ENCODE data around the gene FNDC3A. TPM values are rescaled to one million over a fixed set of nuclear protein-coding genes. Genes with fewer than 3 reads are reported as not detected.

Gene FNDC3A
- total and polyA plus RNA-seq, 9 of the 15 experiments (the other 6 are each of a cell fraction or from before 2014, with no cell fraction given): 4.1 to 22.0 (median 13.5) TPM

DNA sequence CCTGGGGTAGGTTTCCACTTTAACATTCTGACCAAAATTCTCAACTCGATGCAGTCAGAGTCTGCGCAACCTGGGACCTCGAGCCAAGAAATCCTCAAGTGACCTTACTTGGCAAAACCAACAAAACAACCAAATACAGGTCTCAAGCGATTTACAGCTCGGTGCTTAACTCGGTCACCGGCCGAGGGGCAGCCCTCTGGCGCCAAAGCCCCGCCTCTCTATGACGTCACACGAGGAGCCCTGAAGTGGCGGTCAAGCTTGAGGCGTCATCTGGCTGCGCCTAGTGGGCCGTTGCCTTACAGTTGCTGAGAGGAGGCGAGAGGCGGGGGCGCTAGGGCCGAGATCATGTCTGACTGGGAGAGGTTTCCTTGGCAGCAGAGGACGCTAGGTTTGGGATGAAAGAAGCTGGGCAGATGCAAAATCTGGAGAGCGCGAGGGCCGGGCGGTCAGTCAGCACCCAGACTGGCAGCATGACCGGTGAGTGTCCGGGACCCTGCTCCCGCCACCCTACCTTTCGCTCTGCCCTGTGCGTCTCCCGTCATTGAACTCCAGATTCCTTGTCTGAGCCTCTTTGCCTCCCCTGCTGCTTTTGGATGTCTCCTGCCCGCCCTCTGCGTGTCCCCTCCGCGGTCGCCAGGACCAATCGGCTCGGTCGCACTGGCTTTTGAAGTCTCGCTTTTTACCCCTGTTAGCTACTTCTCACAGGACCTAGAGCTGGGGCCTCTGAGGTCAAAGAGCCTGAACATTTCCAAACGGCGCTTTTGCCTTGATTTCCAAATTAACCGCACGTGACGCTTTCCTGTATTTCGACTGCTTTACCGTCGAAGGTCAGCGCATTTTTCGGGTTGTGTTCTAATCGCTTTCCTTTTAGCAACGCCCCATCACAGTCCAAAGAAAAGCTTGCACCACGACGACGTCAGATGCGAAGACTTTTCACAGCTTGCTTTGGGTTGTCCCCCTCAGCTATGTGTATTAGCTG lies 272.2 kb downstream of the FNDC3A start, which contains the start of gene CDADC1 (continued):
- TF ChIP-seq, protein P1, sequence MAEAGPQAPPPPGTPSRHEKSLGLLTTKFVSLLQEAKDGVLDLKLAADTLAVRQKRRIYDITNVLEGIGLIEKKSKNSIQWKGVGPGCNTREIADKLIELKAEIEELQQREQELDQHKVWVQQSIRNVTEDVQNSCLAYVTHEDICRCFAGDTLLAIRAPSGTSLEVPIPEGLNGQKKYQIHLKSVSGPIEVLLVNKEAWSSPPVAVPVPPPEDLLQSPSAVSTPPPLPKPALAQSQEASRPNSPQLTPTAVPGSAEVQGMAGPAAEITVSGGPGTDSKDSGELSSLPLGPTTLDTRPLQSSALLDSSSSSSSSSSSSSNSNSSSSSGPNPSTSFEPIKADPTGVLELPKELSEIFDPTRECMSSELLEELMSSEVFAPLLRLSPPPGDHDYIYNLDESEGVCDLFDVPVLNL (CRISPR knock-in tag; IDR thresholded peaks at IDR 0.05; ENCODE audit: low read depth): no peak
- TF ChIP-seq SP1 (CRISPR knock-in tag; IDR thresholded peaks at IDR 0.05) (peak; percentile 62), ZNF282 (CRISPR knock-in tag; IDR thresholded peaks at IDR 0.05) (no peak), ZNF140 (CRISPR knock-in tag; IDR thresholded peaks at IDR 0.05) (no peak), NEUROD1 (IDR thresholded peaks at IDR 0.05; ENCODE audit: borderline replicate concordance, low read depth, low read length, partially characterized antibody) (peak; percentile 15), CEBPG (CRISPR knock-in tag; IDR thresholded peaks at IDR 0.05) (peak; percentile 31; the same call in 1 of the 2 replicates), CEBPG (tag; conservative IDR thresholded peaks at IDR 0.05 in 1 of 2, IDR thresholded peaks at IDR 0.05 in 1 of 2) (no peak), FOXM1 (IDR thresholded peaks at IDR 0.05; ENCODE audit: low read depth) (peak; percentile 21; the same call in 1 of the 2 replicates), FOXM1 (CRISPR knock-in tag; IDR thresholded peaks at IDR 0.05; ENCODE audit: low read depth) (no peak), RBFOX2 (IDR thresholded peaks at IDR 0.05; ENCODE audit: low read depth, low read length) (peak; percentile 86), HDAC6 (IDR thresholded peaks at IDR 0.05; ENCODE audit: low read depth, low read length) (no peak), TOE1 (IDR thresholded peaks at IDR 0.05; ENCODE audit: borderline replicate concordance) (peak; percentile 37; the same call in 1 of the 2 replicates), TOE1 (CRISPR knock-in tag; IDR thresholded peaks at IDR 0.05; ENCODE audit: borderline replicate concordance, low read depth) (no peak), MTA1 (IDR thresholded peaks at IDR 0.05; ENCODE audit: borderline replicate concordance) (peak; percentile 98), POLR2G (IDR thresholded peaks at IDR 0.05; ENCODE audit: low read depth, low read length) (peak; percentile 84), ARNT (IDR thresholded peaks at IDR 0.05) (no peak), FOXK2 (conservative IDR thresholded peaks at IDR 0.05 in 1 of 2, IDR thresholded peaks at IDR 0.05 in 1 of 2; ENCODE audit: low read depth in 2 of 2) (peak; percentile 49 to 54), L3MBTL2 (IDR thresholded peaks at IDR 0.05) (0 out of 2 replicates have a peak, but pooled peaks have one; percentile 10), MTA3 (IDR thresholded peaks at IDR 0.05; ENCODE audit: borderline replicate concordance) (0 out of 2 replicates have a peak, but pooled peaks have one; percentile 26), CSDE1 (IDR thresholded peaks at IDR 0.05) (peak in 1 of 2 experiments; percentile 82; a peak in 2 of 4 replicates), SIN3B (IDR thresholded peaks at IDR 0.05; ENCODE audit: low read depth) (peak; percentile 72; the same call in 1 of the 2 replicates), EGR1 (conservative IDR thresholded peaks at IDR 0.05) (peak; percentile 83), KDM5B (IDR thresholded peaks at IDR 0.05; ENCODE audit: insufficient replicate concordance, low read depth, low read length) (peak; percentile 69), PML (IDR thresholded peaks at IDR 0.05; ENCODE audit: low read length) (peak; percentile 64), NFYB (IDR thresholded peaks at IDR 0.05; ENCODE audit: extremely low read depth, insufficient read length) (no peak)
- TF ChIP-seq, protein P2, sequence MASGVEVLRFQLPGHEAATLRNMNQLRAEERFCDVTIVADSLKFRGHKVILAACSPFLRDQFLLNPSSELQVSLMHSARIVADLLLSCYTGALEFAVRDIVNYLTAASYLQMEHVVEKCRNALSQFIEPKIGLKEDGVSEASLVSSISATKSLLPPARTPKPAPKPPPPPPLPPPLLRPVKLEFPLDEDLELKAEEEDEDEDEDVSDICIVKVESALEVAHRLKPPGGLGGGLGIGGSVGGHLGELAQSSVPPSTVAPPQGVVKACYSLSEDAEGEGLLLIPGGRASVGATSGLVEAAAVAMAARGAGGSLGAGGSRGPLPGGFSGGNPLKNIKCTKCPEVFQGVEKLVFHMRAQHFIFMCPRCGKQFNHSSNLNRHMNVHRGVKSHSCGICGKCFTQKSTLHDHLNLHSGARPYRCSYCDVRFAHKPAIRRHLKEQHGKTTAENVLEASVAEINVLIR (CRISPR knock-in tag; IDR thresholded peaks at IDR 0.05): peak; percentile 95
